ENCODE results near the gene RAB43.

Gene RAB43

DNA sequence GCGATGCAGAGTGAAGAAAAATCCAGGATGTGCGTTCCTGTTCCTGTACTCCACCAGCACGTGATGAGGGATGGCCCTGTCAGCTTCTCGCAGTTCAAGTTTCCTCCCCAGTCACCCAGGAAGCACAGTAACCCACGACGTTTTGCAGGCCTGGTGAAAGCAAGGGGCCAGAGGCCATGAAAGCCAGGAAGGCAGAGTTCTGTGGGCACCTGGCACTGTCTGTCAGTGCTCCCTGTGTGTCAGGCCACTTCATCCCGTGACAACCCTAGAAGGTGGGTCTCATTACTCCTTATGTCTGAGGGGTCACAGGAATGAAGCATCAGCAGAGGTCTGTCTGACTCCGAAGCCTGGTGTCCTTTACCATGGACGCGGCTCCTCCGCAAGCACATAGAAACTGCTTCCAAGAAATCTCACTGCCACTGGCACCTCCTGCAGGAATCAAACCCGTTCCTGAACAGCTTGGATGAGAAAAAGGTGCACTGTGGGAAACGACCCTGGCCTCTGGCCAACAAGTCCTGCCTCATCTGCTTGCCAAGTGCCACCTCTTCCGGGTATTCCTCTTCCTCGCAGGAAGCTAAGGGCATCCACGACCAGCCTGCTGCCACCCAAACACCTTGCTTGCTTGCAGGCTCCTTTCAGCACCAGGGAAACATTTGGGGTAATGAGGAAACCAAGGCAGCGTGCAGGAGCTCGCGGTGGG, 14.6 kb downstream of the RAB43 start:
- POLR2A ChIA-PET: no interaction called here
- TF ChIP-seq, protein P1, sequence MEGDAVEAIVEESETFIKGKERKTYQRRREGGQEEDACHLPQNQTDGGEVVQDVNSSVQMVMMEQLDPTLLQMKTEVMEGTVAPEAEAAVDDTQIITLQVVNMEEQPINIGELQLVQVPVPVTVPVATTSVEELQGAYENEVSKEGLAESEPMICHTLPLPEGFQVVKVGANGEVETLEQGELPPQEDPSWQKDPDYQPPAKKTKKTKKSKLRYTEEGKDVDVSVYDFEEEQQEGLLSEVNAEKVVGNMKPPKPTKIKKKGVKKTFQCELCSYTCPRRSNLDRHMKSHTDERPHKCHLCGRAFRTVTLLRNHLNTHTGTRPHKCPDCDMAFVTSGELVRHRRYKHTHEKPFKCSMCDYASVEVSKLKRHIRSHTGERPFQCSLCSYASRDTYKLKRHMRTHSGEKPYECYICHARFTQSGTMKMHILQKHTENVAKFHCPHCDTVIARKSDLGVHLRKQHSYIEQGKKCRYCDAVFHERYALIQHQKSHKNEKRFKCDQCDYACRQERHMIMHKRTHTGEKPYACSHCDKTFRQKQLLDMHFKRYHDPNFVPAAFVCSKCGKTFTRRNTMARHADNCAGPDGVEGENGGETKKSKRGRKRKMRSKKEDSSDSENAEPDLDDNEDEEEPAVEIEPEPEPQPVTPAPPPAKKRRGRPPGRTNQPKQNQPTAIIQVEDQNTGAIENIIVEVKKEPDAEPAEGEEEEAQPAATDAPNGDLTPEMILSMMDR (IDR thresholded peaks at IDR 0.05; ENCODE audit: control extremely low read depth, extremely low read depth, low read depth, missing control alignments): no peak
- CTCF ChIA-PET: interaction anchor here (0.7 to 2.0 kb wide), 2 partner anchors 53 to 55 kb away, joined by 3 to 5 read pairs; no protein-coding TSS in a partner anchor
- no peak for DNase-seq (ENCODE audit: extremely low spot score)

DNA sequence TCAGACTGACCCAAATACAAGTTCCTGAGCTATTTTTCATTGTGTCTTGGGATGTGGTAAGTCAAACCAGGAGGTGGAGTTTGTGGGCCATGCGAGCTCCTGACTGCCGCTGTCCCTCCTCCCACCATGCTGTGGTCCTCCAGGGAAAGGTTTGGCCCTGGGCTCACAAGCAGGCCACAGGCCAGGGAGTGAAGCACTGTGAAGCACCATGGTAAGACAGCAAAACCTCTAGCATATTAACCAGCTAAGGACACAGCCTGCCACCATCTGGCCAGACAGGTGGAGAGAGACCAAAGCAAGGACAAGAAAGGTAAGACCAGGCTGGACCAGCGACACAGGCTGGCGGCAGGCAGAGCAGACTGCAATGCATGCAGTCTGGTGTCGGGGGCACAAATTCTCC, 15.3 kb downstream of the RAB43 start:
- ChIA-PET POLR2A (no interaction called here), CTCF (interaction anchor here (0.7 to 2.0 kb wide), 3 partner anchors 53 to 136 kb away, joined by 3 to 5 read pairs (median 3); no protein-coding TSS in a partner anchor)
- TF ChIP-seq, protein P1 (IDR thresholded peaks at IDR 0.05; ENCODE audit: control extremely low read depth, extremely low read depth, low read depth, missing control alignments): peak; percentile 27
- no peak for DNase-seq (ENCODE audit: extremely low spot score)

DNA sequence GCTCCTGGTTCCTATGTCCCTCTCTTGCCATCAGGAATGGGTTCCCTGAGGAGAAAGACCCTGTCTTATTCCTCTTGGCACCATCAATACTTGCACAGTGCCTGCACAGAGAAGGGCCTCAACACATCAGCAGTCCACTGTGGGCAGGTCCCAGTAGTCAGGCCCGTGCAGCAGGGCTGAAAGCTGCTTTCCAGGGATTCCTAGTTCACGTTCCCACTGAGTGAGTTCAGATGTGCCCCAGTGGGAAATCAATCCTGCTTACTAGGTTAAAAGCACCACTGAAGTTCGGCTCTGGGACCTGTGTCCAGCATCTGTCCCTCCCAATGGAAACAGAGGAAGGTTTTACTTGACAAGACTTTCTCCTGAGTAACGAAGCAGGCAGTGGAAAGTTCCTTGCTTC, 15.7 kb downstream of the RAB43 start:
- DNase-seq (ENCODE audit: extremely low spot score): no peak
- ChIA-PET POLR2A (no interaction called here), CTCF (interaction anchor here (0.7 to 2.0 kb wide), 3 partner anchors 52 to 136 kb away, joined by 3 to 5 read pairs (median 3); no protein-coding TSS in a partner anchor)
- TF ChIP-seq, protein P1 (IDR thresholded peaks at IDR 0.05; ENCODE audit: control extremely low read depth, extremely low read depth, low read depth, missing control alignments): no peak

GRCh38 chr3:129104498-129105079, 17.0 kb downstream of the RAB43 start:
- TF ChIP-seq, protein P1 (IDR thresholded peaks at IDR 0.05; ENCODE audit: control extremely low read depth, extremely low read depth, low read depth, missing control alignments): no peak
- no peak for DNase-seq (ENCODE audit: extremely low spot score)
- ChIA-PET CTCF (interaction anchor here (1.0 kb wide), 1 partner anchor 10 kb away, joined by 3 read pairs; no protein-coding TSS in a partner anchor), POLR2A (no interaction called here)

DNA sequence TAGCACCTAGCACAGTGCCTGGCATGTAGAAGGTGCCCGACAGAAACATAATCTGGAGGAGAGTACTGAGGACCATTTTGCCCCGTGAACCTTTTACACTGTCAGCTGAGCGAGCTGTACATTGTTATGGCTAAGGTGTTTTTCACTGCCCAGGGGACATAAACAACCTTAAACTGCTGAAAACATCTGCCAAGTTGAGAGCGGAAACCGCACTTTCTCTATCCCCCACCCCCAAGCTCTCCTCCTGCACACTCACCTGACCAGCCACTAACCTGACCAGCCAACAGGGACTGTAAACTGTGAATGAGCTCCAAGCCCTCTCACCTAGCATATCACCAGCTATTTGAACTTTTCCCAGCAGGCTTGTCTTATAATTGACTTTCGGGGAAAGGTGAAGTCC, 17.6 kb downstream of the RAB43 start:
- DNase-seq (ENCODE audit: extremely low spot score): no peak
- TF ChIP-seq, protein P1 (IDR thresholded peaks at IDR 0.05; ENCODE audit: control extremely low read depth, extremely low read depth, low read depth, missing control alignments): no peak
- ChIA-PET CTCF (interaction anchor here (1.0 to 1.2 kb wide), 2 partner anchors 9 to 37 kb away, joined by 3 read pairs; no protein-coding TSS in a partner anchor), POLR2A (no interaction called here)

DNA sequence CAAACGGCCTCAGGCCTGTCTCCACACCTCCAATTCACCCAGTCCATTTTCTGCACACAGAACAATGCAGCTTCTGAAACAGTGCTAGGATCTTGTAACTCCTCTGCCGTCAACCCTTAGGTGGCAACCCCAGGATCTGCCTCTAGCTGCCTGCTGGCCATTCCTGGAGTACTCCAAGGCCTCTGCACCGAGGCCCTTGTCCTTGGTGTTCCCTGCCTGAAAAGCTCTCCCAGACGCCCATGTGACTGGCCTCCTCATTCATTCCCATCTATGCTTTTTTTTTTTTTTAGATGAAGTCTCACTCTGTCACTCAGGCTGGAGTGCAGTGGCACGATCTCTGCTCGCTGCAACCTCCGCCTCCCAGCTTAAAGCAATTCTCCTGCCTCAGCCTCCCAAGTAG, 18.3 kb downstream of the RAB43 start:
- ChIA-PET CTCF (interaction anchor here (1.0 to 1.7 kb wide), 3 partner anchors 36 to 143 kb away, joined by 3 to 5 read pairs (median 3); no protein-coding TSS in a partner anchor), POLR2A (no interaction called here)
- TF ChIP-seq, protein P1 (IDR thresholded peaks at IDR 0.05; ENCODE audit: control extremely low read depth, extremely low read depth, low read depth, missing control alignments): no peak
- DNase-seq (ENCODE audit: extremely low spot score): no peak
